ENCODE measurements around the gene GDPD1. TPM values are rescaled to one million over a fixed set of nuclear protein-coding genes. Genes with fewer than 3 reads are reported as not detected.
"Not testable (repeated sequence)": the region's sequence is repeated elsewhere in the genome, so short reads cannot be mapped to it uniquely, and the experiment has no call there.

Gene GDPD1
- total RNA-seq, 1 donor from 2014 or later: 54.2 TPM

DNA sequence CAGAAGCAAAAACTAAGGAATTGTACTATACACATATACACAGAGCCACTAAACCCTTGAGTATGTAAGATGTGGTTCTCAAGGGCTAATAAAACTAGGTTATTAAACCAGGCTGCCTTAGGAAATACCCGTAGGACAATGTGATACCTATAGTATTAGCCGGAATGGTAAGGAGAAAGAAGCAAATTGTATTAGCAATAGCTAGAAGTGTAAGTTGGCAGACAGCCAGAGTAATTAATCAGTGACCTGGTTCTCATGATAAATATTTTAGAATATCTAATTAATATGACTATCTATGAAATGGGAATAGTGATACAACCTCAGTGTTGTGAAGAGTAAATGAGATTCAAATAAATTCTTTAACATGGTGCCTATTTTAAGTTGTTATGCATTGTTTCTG is 18.6 kb downstream of the GDPD1 start:
- DNase-seq (ENCODE audit: low spot score in 2 of 2): no peak

DNA sequence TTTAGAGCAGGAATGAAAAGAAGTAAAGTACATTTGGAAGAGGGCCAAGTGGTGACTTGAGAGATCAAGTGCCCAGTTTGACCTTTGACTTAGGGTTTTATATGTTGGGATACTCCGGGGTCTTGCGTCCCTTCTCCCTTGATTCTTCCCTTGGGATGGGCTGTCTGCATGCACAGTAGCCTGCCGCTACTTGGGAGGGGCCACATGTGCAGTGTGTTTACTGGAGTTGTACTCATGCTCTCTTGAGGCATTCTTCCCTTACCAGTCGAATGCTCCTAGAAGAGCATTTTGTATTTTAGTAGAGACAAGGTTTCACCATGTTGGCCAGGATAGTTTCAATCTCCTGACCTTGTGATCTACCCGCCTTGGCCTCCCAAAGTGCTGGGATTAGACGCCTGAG is 23.8 kb downstream of the GDPD1 start:
- FAIRE-seq (no peak), DNase-seq (ENCODE audit: low spot score in 2 of 2) (no peak)

More for the DNA sequence above, 18.6 kb downstream of the GDPD1 start:
- no peak for FAIRE-seq

DNA sequence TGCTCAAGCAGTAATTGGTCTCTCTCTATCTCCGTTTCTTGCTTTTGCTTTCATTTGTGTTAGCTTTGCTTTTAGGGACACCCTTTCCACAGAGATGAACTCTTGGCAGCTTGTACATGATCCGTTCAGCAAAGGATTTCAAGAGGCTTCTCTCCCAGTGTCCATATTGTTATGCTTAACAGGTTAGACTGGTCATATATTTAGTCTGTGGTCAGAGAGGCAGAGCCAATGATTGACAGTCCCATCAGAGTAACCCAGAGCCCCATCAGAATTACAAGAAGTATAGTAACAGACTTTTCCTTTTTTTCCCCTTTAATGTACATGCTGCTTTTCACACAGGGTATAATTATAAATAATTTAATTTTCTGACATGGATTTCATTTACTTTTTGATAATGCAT is 34.4 kb downstream of the GDPD1 start:
- FAIRE-seq (no peak), DNase-seq (ENCODE audit: low spot score in 2 of 2) (no peak)

DNA sequence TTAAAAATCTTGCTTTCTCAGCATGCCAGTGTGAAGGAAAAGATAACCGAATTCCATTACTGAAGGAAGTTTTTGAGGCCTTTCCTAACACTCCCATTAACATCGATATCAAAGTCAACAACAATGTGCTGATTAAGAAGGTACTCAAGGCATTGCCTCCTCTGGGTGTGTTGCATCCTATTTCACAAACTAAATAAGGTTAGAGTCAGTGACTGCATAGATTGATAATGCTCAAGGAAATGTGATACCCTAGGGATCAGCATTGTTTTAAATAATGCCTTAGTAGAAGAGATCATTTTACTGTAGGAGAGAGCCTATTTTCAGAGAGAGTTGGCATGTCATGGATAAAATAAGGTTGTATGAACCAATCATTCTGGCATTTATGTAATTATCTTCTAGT is 36.8 kb downstream of the GDPD1 start:
- FAIRE-seq (no peak), DNase-seq (ENCODE audit: low spot score in 2 of 2) (no peak)

DNA sequence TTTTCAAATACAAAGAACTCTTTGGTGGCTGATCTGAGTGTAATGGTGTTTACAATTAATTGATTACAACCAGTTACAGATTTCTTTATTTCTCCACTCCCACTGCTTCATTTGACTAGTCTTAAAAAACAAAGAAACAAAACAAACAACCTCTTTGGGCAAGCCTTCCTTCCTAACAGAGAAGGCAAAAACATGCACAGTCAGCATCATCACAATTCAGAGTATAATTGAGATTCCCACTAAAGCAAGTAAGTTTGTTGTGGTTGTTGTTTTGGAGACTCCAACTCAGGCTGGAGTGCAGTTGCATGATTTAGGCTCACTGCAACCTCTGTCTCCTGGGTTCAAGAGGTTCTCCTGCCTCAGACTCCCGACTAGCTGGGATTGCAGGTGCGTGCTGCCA is 40.4 kb downstream of the GDPD1 start:
- FAIRE-seq: no peak
- no peak for DNase-seq (ENCODE audit: low spot score in 2 of 2)

DNA sequence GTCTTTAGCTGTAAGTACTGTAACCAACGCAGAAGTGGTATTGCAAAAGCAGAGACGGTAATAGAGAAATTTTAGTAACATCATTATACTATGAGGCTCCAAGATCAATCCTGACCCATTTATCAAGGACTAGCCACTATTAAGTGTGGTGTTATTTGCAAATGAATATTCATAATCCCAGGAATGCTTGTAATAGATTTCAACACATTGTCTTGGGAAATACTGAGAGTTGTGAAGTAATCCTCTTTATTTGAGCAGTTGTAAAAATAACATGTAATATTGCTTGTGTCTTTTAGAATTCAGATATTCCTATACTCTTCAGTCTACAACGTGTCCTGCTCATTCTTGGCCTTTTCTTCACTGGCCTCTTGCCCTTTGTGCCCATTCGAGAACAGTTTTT is 46.4 kb downstream of the GDPD1 start:
- DNase-seq (ENCODE audit: low spot score in 2 of 2) (no peak), FAIRE-seq (no peak)

DNA sequence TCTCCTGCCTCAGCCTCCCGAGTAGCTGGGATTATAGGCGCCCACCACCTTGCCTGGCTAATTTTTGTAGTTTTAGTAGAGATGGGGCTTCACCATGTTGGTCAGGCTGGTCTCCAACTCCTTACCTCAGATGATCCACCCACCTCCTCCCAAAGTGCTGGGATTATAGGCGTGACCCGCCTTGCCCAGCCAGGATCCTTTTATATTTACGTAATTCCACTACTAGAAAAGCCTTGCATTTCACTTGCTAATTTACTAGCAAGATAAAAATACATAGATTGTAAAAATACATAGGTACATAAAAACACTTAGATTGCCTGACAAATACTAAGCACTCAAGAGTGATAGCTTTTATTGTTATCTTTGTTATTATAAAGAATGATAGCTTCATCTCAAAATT is 47.5 kb downstream of the GDPD1 start:
- DNase-seq (ENCODE audit: low spot score in 2 of 2): no peak
- FAIRE-seq: no peak

DNA sequence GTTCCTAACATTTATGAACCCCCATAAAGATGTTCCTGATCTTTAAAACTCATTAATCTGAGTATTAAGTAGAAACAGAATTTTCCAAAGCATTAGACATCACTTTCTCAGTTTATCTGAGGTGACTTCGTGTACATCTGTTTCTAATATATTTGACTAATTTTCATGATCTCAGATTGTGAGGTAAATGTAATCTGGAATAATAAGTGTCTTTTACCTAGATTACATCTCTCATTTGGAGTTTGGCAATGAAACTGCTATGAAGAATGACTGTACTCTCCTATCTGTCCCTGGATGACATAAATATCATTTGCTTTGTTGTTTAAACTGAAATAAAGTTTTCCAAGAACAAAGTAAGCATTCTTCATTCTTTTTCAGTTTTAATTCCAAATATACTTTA is 55.3 kb downstream of the GDPD1 start:
- FAIRE-seq (no peak), DNase-seq (ENCODE audit: low spot score in 2 of 2) (no peak)

DNA sequence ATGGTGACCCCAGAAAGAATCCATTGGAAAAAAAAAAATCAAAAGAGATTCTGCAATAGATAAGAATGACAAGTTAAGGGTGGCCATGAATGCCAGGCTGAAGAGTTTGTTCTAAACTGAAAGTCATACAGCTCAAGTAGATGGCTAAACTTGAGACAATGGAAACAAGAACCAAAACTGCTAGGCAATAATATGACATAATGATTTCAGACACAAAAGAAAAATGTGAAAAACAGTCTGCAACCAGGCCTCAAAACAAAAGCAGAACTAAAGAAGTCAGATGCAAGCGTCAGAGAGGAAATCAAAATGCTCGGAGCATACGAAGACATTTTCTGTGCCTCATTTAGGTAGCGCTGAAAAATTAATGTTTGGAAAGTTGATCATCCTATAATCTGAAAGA is 56.7 kb downstream of the GDPD1 start:
- no peak for DNase-seq (ENCODE audit: low spot score in 2 of 2)
- no peak for FAIRE-seq

DNA sequence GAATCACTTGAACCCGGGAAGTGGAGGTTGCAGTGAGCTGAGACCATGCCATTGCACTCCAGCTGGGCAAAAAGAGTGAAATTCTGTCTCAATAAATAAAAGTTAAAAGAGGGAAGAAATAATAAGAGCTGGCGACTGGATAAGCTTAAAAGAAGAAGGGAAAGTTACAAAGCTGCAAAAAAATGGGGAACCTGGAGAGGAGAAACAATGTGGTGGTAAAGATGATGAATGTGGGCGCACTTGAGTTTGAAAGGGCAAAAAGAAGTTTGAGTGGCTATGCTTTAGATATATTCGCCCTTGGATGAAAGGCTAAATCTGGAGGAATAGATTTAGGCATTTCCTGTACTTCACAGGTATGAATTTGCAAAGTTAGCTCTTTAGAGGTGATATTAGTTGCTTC is 58.1 kb downstream of the GDPD1 start:
- FAIRE-seq (no peak), DNase-seq (ENCODE audit: low spot score in 2 of 2) (no peak)

DNA sequence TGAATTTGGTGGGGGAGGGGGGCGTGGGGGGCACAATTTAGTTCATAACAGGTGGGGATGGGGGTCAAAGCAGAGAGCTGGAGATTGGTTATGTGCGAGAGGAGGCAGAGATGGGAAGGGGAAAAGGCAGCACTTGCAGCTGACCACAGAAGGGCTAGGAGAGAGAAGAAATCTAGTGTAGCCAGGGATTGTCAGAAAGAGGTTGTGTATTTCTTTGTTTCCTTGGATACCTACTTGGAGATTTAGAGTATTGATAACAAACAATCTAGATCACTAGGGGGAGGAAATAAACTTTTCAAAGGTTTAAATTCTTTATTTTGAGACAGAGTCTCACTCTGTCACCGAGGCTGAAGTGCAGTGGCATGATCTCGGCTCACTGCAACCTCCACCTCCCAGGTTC is 64.0 kb downstream of the GDPD1 start:
- DNase-seq (ENCODE audit: low spot score in 2 of 2): no peak

DNA sequence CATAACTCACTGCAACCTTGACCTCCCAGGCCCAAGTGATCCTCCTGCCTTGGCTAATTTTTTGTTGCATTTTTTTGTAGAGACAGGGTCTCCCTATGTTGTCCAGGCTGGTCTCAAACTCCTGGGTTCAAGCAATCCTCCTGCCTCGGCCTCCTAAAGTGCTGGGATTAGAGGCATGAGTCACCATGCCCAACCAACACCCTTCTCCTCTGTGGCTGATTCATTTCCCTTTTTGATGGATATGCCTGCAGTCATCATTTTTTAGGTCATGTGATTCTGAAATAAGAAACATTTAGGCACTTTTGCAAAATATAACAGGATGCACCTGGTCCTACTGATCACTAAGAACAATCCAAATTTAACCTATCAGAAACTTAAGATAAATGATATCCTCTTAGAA is 67.1 kb downstream of the GDPD1 start:
- no peak for FAIRE-seq

More for the DNA sequence above, 64.0 kb downstream of the GDPD1 start:
- FAIRE-seq: no peak

DNA sequence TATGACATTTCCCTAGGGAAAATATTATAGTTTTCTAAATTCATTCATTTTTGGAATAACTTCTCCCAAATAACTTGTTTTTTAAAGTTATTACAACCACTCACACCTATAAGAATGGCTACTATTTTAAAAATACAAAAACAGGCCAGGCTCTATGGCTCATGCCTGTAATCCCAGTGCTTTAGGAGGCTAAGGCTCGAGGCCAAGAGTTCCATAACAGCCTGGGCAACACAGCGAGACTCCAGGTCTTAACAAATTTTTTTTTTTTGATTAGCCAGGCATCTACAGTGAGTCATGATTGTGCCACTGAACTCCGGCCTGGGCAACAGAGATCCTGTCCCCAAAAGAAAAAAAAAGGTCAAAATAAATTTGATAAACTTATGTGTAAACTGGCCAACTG is 67.6 kb downstream of the GDPD1 start:
- FAIRE-seq (no peak), DNase-seq (ENCODE audit: low spot score in 2 of 2) (no peak)

More for the DNA sequence above, 67.1 kb downstream of the GDPD1 start:
- DNase-seq (ENCODE audit: low spot score in 2 of 2): no peak

DNA sequence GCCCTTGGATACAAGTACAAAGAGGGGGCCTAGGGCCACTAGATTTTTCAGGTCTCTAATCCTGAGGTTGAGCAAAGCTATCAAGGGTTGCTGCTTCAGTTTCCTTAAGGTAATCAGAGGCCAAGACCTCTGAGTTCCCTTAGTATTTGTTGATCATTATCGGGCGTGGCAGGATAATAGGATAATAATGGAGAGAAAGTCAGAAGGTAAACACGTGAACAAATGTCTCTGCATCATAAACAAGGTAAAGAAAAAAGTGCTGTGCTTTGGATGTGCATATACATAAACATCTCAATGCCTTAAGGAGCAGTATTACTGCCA is 69.6 kb downstream of the GDPD1 start:
- DNase-seq (ENCODE audit: low spot score in 2 of 2) (no peak), FAIRE-seq (no peak)

DNA sequence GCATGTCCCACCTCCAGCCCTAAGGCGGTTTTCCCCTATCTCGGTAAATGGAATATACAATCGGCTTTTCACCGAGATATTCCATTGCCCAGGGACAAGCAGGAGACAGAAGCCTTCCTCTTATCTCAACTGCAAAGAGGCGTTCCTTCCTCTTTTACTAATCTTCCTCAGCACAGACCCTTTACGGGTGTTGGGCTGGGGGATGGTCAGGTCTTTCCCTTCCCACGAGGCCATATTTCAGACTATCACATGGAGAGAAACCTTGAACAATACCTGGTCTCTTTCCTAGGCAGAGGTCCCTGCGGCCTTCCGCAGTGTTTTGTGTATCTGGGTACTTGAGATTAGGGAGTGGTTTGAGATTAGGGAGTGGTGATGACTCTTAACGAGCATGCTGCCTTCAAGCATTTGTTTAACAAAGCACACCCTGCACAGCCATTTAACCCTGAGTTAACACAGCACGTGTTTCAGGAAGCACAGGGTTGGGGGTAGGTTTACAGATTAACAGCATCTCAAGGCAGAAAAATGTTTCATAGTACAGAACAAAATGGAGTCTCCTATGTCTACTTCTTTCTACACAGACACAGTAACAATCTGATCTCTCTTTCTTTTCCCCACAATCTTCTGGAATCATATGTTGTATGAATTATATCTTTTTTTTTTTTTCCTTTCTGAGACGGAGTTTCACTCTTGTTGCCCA is 70.1 kb downstream of the GDPD1 start:
- not testable (repeated sequence) for FAIRE-seq; DNase-seq (ENCODE audit: low spot score in 2 of 2)

DNA sequence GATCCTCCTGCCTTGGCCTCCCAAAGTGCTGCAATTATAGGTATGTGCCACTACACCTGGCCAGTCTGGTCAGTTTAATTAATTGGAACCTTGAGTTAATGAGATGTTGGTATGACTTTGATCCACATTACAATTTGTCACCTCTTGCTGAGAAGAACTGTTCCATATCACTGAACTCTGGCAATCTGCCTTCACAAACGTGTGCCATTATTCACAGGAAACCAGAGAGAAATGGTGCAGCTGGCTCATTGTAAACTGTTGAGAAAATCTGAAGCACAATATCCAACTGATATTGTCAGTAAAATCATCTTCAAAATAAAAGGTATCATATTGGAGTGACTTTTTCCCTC is 71.8 kb downstream of the GDPD1 start:
- FAIRE-seq (no peak), DNase-seq (ENCODE audit: low spot score in 2 of 2) (no peak)

DNA sequence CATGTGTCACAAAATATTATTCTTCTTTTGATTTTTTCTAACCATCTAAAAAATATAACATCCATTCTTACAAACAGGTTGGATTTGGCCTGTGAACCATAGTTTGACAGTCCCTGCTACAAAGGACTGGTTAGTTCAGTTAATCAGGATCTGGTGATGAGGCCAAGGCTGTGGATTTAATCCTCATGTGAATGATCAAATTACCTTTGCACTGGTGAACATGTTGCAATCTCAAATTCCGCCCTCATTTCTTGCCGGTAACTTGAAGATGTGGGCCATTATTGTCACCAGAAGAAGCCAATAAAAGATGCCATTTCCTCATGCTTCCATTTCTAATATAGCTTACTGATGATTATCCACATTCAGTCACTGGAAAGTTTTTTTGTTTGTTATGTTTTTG is 75.9 kb downstream of the GDPD1 start:
- no peak for FAIRE-seq
- DNase-seq (ENCODE audit: low spot score in 2 of 2): no peak

DNA sequence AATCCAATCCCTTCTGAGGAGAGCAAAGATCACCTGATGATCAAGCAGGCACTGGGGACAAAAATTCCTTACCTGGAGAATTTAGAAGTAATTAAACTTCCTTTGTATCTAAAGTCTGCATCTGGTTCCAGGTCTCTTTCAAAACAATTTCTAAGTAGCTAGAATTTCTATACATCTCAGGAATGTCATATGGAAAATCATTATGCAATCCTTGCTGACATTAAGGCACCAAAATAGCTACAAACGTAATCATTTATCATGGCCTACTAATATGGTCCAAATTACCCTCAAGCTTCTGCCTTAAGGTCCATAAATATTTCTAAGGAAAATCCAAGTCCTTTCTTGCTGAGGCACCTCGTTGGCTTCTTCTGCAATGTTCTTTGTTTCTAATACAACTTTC is 78.2 kb downstream of the GDPD1 start:
- no peak for DNase-seq (ENCODE audit: low spot score in 2 of 2)

DNA sequence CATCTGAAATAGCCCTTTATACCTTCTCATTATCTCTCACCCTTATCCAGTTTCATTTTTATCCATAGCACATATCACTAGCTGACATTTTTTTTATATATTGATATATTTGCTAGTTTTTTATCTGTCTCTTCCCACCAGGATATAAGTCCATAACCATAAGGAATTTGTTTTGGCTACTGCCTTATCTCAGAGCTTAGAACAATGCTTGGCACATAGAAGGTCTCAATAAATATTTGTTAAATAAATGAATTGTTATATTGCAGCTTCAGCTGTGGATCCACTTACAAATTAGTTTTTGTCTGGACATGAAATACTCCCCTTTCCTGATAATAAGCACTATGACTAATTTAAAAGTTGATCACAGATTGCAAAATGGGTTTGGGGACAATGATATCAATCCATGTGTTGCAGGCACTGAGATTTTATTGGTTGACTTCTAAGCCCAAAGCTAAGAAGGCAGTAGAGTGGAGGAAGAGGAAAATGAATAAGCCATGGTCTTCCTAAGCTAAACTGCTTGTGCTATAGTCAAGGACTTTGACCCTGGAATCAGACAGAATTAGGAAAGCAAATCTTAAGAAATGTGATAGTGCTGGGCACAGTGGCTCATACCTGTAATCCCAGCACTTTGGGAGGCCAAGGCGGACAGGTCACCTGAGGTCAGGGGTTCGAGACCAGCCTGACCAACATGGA is 79.2 kb downstream of the GDPD1 start:
- FAIRE-seq (no peak), DNase-seq (ENCODE audit: low spot score in 2 of 2) (no peak)

More for the DNA sequence above, 78.2 kb downstream of the GDPD1 start:
- no peak for FAIRE-seq

DNA sequence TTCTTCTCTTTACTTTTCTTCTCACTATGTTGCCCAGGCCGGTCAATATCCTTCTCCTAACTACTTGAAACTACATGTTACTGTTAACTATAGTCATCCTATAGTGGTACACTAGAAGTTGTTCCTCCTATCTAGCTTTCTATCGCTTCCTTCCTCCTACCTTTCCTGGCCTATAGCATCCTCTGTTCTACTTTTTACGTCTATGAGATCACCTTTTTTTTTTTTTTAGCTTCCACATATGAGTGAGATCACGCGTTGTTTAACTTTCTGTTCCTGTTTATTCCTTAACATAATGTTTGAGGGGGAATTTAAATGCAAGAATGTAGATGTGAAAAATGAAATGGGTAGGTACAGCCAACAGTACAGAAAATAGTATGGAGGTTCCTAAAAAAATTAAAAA is 80.6 kb downstream of the GDPD1 start:
- no peak for DNase-seq (ENCODE audit: low spot score in 2 of 2)
- FAIRE-seq: no peak

DNA sequence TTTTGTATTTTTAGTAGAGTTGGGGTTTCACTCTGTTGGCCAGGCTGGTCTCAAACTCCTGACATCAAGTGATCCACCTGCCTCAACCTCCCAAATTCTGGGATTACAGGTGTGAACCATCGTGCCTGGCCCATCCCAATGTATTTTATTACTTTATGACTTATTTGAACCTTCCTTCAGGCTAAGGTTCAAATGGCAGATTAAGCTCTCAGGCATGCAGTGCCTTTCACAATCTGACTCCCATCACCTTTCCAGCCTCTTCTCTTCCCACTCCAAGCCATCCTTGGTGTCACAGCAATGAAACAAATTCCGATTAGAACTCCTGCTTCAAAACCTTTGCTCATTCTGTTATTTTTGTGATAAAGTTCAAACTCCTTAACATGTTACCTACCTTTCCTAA is 84.5 kb downstream of the GDPD1 start:
- DNase-seq (ENCODE audit: low spot score in 2 of 2) (no peak), FAIRE-seq (no peak)

DNA sequence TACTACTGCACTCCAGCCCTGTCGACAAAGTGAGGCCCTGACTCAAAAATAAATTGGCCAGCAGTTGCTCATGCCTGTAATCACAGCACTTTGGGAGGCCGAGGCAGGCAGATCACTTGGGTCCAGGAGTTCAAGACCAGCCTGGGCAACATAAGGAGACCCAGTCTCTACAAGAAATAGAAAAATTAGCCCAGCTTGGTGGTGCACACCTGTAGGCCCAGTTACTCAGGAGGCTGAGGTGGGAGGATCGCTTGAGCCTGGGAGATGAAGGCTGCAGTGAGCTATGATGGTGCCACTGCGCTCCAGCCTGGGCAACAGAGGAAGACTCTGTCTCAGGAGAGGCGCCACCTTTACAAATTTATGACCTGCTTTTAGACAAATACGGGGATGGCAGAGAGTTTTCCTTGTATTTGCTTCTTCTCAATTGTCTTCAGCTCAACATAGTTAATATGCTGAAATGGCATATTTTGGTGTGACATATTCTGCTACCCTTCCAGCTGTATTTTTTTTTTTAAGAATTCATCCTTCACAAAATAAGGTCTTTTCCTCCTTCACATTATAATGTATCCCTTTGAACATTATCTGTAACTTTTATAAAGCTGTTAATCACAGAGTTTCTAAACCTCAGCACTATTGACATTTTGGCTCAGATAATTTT is 90.1 kb downstream of the GDPD1 start:
- FAIRE-seq: no peak

More for the DNA sequence above, 90.1 kb downstream of the GDPD1 start:
- no peak for DNase-seq (ENCODE audit: low spot score in 2 of 2)

All from frontal cortex (tissue), 4 donors.